HG02981 (cell line): ENCODE results near the gene MRPL24.
A peak's percentile ranks its signal among the peaks of the same experiment; 100 is the strongest.

Experiments used
- ATAC-seq: cut with Tn5 transposase; IDR thresholded peaks from one replicate; pipeline ENCODE4 v1.9.1; 2021; ENCODE audit warnings: mild to moderate bottlenecking, moderate library complexity; ENCODE audit not compliant: unreplicated experiment

The MRPL24 gene

DNA sequence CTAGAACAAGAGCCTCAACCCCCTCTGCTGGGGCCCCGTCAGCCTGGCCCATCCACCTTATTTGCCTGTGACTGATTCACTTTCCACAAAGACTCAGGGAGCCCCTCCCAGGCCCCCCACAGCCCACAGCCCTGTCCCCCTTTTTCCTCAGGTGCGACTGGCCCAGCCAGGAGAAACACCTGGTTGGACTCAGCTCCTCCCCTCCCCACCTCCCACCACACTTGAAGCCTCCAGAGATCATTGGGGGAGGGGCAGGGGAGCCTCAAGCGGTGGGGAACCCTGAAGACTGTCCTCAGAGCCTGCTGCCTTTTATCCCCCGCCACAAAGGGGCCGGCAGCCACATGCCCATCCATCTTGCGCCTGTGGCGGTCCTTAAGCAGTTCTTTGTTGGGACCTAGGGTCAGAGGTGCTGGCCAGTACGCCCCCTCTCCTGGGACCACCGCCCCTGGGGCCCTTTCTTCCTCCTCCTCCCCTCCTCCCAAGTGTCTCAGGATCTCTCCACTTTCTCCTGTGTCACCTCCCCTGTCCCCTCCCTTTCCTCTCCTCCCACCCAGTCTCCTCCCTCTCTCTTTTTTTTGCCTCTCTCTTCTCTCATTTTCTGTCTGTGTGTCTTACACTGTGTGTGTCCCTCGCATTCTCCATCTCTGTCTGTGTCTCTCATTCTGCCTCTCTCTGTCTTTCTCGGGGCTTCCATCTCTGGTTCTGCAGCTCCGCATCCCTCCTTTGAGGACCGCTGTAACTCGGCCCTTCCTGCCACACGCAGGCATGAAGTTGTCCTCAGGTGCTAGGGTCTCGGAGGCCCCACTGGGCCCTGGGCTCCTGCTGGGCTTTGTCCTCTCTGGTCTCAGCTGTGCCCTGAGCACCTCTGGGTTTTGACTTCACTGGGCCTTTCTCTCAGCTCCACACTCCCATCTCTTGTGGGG, 47.7 kb downstream of the MRPL24 start:
- ATAC-seq: no peak

DNA sequence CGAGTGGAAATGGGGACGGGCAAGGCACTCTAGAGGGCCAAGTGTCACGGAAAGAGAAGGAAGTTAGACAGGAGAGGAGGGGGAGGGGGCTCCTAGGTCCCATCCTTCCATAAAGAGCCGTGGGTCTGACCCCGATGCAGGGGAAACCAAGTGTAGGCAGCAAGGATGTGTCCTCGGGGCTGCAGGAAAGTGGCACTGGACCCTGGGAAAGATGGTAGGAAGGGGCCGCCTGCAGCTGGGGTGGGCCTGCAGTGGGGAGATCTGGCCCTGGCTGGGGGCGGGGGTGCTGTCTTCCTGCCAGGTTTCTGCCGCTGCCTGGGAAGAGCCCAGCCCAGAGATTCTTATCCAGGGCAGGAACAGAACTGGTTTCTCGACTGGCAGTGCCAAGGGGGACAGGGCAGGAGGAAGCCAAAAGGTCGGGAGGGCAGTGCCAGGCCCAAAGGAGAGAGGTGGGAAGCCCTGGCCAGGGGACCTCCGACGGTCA, 48.4 kb downstream of the MRPL24 start:
- ATAC-seq: no peak

- no peak for ATAC-seq
These were observed 49.0 kb downstream of the MRPL24 start for GRCh38 chr1:156691665-156692440.

GRCh38 chr1:156691191-156691590, 49.7 kb downstream of the MRPL24 start:
- ATAC-seq: no peak

- ATAC-seq: no peak
These were observed 50.2 kb downstream of the MRPL24 start for GRCh38 chr1:156690675-156691036.

GRCh38 chr1:156689953-156690674, 50.8 kb downstream of the MRPL24 start:
- no peak for ATAC-seq

DNA sequence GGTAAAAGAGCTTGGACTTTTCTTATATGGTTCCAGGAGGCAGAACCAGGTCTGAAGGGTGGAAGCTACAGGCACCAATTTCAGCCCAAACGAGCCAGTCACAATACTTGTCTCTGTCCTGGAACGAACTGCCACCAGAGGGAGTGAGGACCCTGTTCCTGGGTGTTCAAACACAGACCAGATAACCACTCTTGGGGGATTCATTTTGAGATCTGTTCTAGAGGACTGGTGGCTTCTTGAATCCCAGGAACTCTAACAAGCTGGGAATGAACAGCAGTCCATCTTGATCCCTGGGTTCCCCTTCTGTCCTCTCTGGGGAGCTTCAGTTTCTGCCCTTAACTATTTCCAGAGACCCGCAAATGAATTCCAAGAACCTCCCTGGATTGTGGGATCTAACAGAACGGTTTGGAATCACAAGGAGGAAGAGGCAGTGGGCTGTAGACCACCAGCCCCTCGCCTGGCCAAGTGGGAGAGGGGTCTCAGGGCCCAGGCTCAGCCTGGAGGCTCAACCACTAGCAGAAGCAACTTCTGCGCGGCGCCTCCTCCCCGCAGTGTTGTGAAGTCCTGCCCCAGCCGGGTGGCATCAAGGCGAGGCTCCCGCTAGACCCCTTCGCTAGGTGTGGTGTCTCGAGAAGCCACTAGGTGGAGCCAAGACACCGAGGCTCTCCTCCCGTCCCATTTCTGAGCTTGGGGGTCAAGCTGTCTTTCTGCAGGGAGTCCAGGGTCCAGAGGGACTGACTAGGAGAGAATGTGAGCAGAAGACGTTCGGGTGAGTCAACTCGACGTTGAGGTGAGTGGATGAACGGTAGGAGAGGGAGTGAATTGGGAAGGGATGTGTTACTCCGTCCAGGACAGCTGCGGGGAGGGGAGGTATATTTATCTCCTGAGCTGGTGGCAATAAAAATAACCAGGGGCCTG, 51.6 kb downstream of the MRPL24 start:
- ATAC-seq: peak; percentile 79
